ENCODE measurements around the gene JPT2.

Gene JPT2

DNA sequence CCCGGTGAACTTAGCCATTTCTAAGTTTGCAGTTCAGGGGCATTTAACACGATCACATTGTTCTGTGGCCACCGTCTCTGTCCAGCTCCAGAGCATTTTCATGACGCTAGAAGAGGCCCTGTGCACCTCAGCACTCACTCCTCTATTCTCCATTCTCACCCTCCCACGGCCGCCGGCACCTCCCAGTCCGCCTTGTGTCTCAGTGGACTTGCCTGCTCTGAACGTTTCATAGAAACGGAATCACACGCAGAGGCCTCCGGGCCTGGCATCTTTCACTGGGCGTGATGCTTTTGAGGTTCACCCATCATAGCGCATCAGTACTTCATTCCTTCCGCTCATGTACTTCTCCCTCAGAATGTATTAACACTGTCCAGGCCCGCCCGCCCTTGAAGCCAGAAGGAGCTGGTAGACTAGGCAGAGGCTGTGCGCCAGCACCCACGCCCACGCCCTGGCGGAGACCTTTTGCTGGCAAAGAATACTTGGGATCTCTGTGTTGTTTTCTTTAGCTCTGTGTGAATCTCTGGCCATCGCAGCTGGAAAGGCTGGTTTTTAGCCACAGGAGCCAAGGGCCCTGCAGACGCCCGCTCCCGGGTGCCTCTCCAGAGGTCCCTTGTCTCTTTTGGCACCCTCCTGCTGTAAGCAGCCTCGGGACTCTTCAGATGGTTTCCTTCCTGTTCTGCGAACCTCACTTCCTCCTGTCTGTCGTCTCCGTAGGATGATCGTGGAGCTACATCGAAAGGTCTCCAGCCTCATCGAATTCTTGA is 23.4 kb upstream of the JPT2 start:
- no peak for DNase-seq

DNA sequence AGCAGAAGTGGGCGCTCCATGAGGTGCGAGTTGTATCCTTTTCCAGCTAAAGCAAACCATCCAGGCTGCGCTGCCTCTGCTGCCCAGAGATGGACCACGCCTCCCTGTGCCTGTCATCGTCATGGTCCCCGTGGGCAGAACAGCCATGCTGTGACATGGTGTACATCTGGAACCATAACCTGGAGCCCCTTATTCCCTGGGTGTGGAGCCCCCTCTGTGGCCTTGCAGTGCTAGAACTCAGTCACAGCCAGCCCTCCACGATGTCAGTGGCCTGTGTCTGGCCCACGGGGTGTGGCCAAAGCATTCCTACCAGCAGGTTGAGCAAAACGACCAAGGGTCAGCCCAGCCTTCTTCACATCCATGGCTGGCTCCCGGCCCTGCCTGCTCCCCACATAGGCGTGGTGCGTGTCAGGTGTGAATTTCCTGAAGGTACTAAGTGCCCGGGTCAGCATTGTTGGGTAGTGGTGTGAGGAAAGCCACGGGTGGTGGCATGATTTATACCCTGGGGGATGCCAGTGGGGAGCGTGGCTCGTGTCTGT is 22.7 kb upstream of the JPT2 start:
- no peak for DNase-seq

DNA sequence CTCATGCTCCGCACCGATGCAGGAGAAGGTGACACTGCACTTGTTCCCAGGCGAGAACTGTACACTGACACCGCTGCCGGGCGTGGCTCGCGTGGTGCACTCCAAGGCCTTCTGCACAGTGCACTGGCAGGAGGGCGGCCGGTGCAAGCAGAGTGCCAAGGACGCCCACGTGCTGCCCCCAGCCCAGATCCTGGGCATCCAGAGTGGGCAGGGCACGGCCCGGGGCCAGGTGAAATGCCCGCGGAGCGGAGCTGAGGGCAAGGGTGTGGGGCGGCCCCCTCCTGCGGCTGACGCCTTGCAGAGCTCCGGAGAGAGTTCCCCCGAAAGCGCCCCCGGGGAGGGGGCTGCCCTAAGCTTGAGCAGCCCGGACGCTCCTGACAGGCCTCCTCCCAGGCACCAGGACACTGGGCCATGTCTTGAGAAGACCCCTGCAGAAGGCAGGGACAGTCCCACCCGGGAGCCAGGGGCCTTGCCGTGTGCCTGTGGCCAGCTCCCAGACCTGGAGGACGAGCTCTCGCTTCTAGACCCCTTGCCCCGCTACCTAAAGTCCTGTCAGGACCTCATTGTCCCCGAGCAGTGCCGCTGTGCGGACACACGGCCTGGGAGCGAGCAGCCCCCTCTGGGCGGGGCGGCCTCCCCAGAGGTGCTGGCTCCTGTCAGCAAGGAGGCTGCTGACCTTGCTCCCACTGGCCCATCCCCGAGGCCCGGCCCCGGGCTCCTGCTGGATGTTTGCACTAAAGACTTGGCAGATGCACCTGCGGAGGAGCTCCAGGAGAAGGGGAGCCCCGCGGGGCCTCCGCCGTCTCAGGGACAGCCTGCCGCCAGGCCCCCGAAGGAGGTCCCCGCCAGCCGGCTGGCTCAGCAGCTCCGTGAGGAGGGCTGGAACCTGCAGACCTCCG is 21.9 kb upstream of the JPT2 start:
- no peak for DNase-seq

- DNase-seq, result no peak
Measured at GRCh38 chr16:1656808-1657617, 21.1 kb upstream of the JPT2 start.

GRCh38 chr16:1657841-1658240 is 20.2 kb upstream of the JPT2 start:
- DNase-seq, result no peak

GRCh38 chr16:1659031-1659430 is 19.0 kb upstream of the JPT2 start:
- DNase-seq, result no peak

- DNase-seq, result no peak
Measured at GRCh38 chr16:1661826-1662225, 16.3 kb upstream of the JPT2 start.

GRCh38 chr16:1662543-1662942 is 15.5 kb upstream of the JPT2 start:
- DNase-seq, result no peak

DNA sequence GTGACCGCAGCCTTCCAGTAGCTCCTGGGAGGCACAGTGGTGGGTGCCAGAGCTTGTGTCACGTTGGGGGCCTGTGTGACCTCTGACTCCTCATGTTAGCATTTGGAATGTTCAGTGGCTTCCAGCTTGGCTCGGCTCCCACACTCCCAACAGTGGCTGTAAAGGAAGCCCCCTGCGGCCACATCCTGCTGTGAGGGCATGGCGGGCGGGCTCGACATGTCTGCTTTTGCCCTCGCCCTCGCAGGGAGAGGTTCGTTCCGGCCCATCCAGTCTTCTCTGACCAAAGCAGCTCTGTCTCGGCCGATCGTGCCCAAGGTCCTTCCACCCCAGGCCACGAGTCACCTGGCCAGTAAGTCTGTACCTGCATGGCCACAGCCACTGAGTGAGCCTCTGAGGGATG is 12.2 kb upstream of the JPT2 start:
- no peak for DNase-seq

DNA sequence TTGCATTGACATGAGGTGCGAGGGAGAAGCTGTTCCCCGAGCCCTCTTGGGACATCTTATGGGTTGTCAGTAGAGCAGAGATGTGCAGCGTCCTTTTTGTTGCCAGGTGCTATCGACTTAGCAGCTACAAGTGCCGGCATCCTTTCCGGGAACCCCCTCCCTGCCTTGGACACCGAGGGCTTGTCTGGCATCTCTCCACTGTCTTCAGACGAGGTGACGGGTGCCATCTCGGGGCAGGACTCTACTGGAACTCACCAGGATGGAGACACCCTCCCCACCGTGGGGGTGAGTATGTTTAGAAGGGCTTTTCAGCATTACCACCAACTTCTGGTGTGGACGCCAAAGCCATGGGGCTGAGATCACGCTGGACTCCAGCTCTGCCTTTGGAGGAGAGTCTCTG is 11.8 kb upstream of the JPT2 start:
- no peak for DNase-seq

GRCh38 chr16:1667271-1667670 is 10.8 kb upstream of the JPT2 start:
- DNase-seq, result no peak

- no peak for DNase-seq
Measured at GRCh38 chr16:1667916-1668315, 10.2 kb upstream of the JPT2 start.

DNA sequence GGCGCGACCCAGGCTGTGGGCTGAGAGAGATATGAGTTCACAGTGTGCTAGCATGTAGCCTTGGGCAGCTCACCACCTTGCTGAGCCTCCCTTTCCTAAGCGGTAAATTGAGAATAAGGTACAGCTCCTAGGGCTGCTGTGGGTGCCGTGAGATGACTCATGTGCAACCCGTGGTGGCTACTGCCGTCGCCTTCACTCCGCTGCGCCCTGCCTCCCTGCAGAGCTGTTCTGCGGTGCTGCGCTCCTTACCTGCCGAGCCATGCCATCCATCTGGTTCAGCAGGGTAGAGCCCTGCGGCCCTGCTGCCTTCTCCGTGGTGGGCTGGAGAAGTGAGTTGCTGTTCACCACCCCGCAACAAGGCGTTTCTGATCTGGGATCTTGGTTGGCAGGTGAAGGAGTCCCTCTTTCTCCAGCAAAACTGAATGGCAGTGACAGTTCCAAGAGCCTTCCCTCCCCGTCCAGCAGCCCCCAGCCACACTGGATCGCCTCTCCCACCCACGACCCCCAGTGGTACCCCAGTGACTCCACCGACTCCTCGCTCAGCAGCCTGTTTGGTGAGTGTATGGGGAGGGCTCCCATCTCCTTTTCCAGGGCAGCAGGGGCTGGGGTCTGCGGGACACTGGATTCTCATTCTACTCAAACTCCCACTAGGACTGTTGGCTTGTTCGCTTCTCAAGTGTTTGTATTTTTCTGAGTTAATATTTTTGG is 9.3 kb upstream of the JPT2 start:
- no peak for DNase-seq

DNA sequence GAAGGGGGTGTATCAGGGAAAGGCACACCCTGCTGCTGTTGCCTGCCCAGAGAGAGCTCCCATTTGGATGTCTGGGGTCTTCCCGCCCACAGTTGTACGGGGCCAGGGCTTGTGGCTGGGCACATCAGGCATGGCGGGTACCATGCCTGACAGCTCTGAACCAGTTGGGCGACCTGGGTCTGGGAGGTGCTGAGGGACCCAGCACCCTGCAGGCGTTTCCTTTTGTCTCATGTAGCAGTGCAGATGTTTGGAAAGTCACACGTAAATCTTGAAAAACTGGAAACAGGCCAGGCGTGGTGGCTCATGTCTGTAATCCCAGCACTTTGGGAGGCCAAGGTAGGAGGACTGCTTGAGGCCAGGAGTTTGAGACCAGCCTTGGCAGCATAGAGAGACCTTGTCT is 8.4 kb upstream of the JPT2 start:
- DNase-seq, result no peak

DNA sequence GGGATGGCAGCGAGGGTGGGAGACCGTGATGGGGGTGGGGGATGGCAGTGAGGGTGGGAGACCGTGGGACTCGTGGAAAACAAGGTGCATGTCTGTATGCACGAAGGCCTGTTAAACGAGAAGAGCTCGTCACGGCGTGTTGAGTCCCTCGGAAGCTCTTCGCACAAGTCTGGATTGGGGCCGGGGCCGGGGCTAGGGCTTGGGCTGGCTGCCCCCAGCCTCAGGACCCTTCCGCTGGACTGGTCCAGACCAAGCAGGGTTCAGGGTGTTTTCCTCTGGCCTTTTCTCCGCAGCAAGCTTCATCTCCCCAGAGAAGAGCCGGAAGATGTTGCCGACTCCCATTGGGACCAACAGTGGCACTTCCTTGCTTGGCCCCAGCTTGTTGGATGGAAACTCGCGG is 7.7 kb upstream of the JPT2 start:
- DNase-seq, result no peak

GRCh38 chr16:1670866-1671265 is 7.2 kb upstream of the JPT2 start:
- no peak for DNase-seq

- DNase-seq, result no peak
Measured at GRCh38 chr16:1673424-1674151, 4.5 kb upstream of the JPT2 start.

DNA sequence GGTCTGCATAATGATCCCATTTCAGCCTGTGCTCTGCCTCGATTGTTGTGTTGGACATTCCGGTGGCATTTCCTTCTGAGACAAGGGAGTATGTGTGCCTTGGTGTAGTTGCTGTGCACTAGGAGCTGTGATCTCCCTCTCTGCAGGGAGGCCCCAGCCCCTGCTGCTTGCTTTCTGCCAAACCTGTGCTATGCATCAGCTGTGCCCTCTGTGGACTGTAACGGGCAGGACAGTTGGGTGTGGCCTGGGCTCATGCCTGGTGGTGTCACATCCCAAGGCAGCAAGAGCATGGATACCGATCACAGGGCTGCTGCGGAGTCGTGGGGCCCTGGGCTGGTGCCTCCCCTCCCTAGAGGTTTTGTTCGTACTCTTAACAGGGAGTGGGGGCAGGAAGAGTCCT is 3.8 kb upstream of the JPT2 start:
- DNase-seq, result no peak

- no peak for DNase-seq
Measured at GRCh38 chr16:1674751-1675664, 3.1 kb upstream of the JPT2 start.

- DNase-seq, result no peak
Measured at GRCh38 chr16:1676661-1677060, 1.4 kb upstream of the JPT2 start.

GRCh38 chr16:1677339-1677738 is 740 bp upstream of the JPT2 start:
- no peak for DNase-seq

All from GOT3 (cell line).